ENCODE results near the gene RAPGEF4.

RAPGEF4 gene

DNA sequence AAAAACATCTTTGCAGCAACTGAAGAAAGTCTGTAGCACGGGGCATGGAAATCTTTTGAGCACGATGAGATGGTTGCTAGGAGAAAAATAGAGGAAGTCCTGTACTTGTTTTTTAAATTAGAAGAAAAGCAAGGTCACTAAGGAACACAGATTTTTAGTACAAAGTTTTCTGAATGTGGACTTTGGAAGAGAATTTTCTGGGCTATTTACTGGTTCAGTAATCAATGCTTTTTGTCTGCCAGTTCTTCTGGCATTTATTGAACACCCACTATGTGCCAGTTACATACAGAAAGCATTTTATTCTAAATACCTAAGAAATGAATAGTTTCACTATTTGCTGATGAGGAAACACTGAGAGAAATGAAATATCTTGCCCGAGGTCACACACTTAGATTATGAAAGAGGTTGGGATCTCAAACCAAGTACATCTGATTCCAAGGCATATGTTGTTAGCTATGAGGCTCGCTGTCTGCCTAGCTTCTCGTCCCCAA, 324.4 kb downstream of the RAPGEF4 start:
- DNase-seq (ENCODE audit: low read depth in 2 of 2), result no peak

DNA sequence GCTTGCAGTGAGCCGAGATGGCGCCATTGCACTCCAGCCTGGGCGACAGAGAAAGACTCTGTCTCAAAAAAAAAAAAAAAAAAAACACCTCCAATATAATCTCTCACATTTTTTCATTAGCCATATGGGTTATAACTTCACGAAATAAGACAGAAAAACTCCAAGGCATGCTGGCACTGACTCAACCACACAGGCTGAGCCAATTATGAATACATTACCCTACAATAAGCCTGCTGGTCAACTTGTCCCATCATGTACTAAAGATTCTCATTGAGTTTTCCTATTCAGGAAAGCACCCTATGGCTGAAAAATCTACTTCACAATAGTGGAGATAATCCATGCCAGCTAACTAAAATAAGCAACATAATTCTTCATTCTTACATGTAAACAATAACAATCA, 327.2 kb downstream of the RAPGEF4 start:
- no peak for DNase-seq (ENCODE audit: low read depth in 2 of 2)

DNA sequence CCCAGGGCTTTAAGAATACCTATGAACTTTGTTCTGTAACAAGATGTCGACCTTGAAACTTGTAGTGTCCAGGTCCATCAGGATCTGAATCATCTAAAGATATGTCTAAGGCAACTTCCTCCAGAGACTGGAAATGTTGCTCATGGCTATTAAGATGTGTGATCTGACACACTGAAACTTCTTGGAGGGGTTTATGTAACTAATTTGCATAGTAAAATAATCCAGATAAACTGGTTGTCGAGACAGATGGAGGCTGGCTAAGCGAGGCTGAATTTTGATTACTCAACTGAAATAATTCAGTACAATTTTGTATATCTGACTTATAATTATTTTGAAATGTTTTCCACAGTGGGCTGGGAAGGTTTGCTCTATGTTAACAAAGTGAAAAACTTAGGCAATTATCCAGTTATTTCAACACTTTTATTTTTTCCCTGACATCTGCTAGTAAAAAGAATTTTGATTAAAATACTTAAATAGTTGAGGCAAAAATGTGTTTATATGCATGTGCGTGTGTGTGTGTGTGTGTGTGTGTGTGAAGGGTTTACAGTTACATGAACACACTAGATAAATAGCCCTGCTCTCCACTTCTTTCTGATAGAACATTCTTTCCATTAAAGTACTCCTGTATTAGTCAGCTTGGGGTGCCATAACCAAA, 328.6 kb downstream of the RAPGEF4 start:
- DNase-seq (ENCODE audit: low read depth in 2 of 2), result no peak

DNA sequence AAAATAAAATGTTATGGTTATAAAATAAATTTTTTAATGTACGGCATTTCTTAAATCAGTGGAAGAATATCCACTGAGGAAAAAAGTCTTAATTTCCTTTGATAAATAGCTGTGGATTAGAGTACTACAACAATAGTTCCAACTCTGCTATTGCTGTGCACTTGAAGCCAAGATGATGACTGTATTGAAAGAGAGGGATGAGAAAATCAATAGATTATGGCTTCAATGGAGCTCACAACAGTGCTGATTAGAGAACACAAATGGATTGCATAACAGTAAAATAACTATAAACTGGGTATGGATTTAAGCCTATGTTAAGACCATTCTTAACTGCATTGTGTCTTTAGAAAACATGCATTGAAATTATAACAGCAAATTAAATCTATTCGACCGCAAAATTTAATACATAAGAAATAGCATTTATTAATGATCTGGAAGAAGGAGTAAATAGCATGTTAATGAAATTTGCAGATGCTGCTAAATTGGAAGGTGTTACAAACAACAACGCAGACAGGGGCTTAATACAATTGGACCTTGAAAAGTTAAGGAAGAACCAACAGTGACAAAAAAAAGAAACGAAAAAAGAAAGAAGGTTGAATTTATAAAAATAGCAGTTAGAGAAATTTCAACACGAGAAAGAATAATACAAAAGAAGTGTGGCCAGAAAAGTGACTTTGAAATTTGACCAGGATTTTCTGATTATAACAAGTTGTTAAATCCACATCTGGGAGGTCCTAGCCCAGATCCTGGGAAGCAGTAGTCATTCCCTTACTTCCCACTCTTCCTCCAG, 331.4 kb downstream of the RAPGEF4 start:
- no peak for DNase-seq (ENCODE audit: low read depth in 2 of 2)

DNA sequence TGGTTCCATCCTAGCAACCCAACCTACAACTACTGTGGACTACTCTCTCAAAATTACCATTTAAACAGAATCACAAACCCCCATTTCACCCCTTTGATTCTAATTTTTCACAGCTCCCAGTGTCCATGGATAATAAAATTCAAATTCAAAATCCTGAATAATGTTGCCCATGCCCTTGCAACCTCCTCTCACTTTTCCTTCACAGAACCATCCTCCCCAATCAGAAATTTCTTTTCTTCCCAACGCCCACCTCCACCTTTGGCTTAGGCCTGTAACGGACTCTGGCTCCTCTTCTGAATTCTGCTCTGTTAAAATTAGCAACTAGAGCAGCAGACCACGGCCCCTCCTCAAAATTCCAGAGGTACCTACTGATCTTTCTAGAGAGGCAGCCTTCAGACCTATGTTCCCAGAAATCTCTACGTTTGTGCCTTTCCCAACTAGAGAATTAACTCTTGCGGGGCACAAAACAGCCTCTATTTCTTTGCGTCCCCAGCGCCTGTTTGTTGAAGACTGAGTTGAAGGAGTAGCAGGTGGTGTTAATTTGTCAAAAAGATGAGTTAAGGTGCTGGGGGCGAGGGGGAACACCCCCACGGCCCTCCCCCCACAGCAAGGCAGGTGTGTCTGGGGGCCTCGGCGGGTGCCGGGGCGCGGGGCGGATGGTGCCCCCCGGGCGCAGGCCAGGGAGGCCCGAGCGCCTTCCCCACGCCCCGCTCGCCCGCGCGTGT, 339.6 kb downstream of the RAPGEF4 start:
- DNase-seq (ENCODE audit: low read depth in 2 of 2), result no peak

DNA sequence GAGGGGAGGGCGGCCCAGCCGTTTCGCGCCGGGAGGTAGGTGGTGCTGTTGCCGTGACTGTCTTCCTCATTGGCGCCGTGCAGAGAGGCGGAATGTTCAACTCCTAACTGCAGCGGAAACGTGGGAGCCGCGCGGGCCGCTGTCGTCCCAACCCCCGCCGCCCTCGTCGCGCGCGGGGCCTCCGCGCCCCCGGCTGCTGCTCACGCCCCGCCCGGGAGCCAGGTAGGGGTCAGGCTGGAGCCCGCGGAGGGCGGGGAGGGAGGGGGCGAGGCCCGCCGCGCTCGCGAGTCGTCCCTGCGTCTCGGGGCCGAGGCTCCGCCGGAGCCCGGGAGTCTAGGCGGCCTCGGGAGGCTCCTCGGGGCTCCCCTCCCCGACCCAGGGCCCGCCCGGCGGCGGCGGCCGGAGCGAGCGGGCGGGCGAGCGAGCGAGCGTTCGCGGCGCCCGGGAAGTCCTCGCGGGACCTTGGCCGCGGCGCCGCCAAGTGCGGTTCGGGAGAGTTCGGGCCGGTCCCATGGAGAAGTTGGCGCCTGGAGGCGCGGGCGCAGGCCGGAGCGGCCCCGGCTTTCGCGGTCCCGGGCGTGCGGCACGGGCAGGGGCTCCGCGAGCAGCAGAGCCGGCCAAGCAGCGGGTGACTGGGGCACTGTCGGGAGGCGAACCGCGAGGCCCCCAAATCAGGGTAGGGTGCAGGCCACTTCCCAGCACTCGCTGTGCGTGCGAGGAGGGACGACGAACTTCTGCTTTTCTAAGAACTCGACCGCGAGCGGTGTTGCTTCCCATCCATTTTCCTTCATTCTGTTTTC, 340.3 kb downstream of the RAPGEF4 start, which contains the start of gene MAP3K20:
Gene MAP3K20 (plus strand): TSS at position 66 of the 800 bp plus-strand sequence. CDS start 15,186 bp downstream, outside the sequence.
- peak; percentile 20 to 28 for DNase-seq (ENCODE audit: low read depth in 2 of 2)

DNA sequence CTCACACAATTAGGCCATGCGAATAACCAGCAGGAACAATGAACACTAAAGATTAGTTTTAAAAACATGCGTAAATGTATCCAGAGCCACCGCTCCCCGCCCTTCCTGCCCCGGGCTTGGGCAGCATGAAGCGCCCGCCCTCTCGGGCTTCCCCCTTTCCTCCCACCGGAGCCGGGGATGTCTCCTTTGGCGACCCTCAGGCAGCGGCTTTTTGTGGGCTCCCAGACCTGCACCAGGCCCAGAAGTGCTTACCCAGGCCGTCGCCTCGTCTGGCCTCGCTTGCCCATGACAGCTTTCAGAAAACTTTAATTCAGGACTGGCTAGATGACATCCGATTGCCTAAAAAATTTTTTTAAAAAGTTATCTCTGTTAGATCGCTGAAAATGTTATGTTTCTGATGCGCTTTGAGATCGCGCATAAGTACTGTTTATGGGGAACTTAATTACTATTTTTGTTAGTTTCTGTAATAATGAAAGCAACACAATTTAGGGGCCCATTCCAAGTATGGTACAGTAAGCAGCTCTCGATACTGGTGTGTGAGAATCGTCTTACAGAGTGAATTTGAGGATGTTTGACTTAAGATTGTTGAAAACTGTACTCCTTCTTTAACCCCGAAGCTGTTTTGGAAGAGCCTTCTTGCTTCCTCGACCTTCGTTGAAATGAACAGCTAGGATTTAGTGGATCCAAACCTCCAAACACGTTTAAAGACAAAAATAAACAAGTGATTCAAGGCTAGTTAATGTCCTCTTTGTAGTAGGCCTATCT, 341.1 kb downstream of the RAPGEF4 start:
- DNase-seq (ENCODE audit: low read depth in 2 of 2), result peak in 1 of 2 donors; percentile 9

DNA sequence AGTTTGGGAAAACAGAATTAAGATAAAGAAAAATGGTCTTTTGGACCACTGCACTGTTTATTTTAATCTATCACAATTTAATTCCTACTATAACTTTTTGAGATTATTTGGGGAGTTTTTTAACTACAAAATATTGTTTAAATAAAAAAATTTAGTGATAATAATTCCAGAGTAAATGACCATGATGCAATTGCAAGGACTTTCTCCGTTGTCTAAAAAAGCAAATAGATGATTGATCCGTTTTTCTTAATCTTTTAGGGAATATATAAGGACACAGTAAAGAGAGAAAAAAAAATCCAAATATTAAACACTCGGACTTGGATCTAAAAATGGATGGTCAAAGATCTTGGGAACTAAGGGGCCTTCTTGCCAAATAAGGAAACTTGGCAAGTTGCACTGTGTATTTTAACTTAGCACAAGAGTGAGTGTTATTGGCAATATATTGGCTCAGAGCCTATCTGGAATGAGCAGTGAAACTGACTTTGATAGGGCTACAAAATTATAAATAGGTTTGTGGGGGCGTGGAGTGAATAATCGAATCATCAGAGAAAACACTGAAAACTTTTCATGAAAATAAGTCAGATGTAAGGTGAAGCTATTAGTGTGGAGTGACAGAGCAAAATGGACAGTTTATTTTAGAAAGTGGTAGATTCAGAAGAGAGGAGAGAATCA, 342.0 kb downstream of the RAPGEF4 start:
- DNase-seq (ENCODE audit: low read depth in 2 of 2), result no peak

DNA sequence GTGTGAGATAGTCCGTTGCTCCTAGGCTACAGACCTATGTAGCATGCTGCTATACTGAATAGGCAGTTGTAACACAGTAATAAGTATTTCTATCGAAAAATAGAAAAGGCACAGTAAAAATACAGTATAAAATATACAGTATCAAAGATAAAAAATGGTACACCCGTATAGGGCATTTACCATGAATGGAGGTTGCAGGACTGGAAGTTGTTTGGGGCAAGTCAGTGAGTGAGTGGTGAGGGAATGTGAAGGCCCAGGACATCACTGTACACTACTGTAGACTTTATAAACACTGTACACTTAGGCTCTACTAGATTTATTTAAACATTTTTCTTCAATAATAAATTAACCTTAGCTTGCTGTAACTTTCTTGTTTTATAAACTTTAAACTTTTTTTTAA, 343.5 kb downstream of the RAPGEF4 start:
- no peak for DNase-seq (ENCODE audit: low read depth in 2 of 2)

DNA sequence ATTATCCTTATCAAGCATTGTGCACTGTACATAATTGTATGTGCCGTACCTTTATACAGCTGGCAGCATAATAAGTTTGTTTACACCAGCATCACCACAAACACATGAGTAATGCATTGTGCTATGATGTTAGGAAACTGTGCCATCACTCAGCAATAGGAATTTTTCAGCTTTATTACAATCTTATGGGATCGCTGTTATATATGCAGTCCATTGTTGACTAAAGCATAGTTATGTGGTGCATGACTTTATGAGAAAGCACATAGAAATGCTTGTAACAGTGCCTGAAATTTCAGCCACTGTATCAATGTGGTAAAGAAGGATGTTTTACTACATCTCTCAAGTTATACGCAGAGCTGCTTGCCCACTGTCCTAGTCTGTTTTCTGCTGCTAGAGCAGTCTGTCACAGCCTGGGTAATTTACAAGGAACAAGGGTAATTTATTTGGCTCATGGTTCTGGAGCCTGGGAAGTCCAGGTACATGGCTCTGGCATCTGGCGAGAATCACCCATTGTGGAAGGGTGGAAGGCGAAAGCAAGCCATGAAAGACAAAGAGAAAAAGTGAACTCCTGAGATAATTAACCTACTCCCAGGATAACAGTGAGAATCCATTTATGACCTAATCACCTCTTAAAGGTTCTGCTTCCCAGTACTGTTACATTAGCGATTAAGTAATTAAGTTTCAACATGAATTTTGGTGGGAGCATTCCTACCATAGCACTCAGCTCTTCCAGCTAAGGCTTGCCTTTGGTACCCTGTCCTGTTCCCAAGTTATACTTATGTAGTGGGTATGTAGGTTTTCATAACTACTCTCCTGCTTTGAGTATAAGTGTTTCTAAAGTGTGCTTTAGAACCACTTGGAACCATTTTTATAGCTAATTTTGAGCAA, 344.6 kb downstream of the RAPGEF4 start:
- DNase-seq (ENCODE audit: low read depth in 2 of 2), result no peak

DNA sequence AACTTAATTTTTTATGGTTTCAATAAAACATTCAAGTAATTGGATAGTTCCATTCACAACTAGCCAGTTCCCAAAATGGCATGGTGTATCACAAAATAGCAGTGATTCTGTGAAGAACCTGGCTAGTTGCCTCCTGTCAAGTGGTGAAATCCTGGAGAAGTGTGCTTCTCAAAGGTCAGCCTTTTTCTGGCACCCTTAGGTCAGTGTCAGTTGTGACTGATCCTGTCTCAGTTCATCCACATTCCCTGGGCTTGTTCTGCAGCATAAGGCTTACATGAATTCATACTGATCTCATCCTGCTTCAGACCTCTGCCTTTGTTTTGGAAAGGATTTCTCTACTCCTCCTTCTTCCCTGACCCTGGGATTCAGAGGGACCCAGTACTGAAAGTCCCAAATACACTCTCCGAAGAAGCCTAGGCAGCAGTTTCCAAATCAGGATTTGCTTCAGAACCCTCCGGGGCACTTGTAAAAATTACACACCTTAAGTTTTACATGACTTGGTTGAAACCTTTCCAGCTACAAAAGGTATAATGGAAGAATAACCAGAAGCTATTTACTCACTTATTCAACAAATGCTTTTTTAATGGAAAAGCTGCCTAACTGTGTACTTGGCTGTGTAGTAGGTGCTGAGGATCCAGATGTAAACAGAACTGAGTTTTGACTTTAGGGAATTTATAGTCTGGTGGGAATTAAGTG, 351.0 kb downstream of the RAPGEF4 start:
- no peak for DNase-seq (ENCODE audit: low read depth in 2 of 2)

DNA sequence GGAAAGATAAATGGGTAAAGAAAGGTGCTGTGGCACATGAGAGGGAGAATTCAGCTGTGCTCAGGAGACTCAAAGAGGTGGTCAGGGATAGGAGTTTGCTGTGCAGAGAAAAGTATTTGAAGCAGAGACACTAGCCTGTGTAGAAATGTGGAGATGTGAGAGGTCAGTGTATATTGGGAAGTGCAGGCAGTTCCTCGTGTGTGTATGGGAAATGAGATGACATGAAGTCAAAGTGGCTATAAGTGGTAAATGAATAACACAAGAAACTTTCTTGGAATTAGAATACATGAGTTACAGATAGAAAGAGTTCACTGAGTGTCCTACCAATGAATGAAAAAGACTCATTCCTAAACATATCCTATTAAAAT, 351.6 kb downstream of the RAPGEF4 start:
- DNase-seq (ENCODE audit: low read depth in 2 of 2), result no peak

DNA sequence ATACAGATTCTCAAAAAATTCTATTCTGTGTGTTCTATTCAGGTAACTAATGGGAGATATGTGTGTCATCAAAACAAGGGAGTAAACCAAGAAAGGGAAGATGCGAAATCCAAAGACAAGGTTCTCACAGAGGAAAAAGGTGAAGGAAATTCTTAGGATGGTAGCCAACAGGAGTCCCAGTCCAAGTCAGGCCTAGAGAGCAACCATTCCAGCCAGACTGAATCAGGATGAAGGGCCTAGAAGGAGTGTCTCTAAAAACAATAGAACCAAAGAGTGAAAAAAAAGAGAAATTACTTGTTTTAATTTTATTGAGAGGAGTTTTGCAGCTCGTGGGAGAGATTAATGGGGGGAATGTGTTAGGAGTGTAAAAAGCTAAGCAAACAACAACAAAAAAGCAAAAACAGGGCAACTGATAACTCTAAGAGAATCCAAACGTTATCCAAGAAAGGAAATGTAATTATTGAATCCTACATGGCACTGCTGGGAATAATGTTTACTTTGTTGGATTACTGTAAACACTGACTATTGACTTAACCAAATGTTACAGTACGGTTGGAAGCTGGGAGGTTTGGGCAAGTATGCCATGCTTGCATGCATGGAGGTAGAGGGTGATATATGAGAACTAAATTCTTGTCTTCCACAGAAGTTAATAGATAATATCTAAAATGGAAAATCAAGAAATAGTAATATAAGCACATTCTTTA, 352.3 kb downstream of the RAPGEF4 start:
- no peak for DNase-seq (ENCODE audit: low read depth in 2 of 2)

DNA sequence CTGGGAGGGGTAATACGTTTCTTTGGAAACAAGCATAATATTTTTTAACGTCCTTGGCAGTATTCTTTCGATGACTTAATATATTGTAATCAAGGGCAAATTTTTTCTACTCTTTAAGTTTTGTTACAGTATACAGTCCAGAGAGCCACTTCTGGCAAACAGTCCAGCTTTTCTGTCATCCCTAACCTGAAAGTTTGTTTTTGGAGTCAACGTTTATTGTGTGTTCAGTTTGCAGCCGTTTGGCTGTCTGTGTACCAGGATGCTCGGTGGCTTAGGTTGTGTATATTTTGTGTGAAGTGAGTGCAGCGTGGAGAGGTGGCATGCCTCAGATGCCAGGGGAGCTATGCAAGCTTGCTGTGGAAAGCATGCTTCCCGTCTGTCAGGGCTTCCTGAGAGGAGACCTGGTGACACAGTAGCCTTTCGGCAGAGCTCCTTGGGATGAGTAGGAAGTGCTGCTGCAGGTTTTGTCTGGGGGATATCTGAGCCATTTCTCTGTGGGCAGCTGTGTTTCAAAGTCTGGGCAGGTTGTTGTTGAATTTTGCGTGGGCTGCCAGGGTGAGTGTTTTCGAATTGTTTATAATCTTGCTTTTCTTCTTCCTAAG, 354.7 kb downstream of the RAPGEF4 start:
- DNase-seq (ENCODE audit: low read depth in 2 of 2), result no peak

DNA sequence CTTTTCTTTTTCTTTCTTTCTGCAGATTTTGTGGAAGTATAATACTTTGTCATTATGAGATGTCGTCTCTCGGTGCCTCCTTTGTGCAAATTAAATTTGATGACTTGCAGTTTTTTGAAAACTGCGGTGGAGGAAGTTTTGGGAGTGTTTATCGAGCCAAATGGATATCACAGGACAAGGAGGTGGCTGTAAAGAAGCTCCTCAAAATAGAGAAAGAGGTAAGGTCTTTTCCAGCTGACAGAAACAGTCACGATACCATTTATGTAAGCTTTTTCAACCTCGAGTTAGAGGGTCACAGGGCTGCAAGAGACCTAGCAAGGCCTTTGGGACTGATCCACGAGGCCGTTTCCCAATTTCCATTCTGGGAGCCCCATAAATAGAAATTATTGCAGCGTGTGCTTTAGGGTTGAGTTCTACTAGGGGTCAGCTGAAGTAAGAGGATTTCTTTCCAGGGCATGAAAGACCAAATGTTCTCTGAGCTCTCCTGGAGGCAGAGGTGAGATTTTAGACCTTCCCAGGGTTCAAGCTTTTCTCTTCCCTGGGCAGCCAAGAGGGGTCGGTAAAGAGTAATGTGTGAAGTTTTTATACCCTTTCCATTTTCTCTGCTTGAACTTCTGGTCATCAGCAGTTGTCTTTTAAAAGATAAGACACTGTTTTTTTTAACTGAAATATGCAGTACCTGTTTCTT, 355.5 kb downstream of the RAPGEF4 start:
- DNase-seq (ENCODE audit: low read depth in 2 of 2), result no peak

DNA sequence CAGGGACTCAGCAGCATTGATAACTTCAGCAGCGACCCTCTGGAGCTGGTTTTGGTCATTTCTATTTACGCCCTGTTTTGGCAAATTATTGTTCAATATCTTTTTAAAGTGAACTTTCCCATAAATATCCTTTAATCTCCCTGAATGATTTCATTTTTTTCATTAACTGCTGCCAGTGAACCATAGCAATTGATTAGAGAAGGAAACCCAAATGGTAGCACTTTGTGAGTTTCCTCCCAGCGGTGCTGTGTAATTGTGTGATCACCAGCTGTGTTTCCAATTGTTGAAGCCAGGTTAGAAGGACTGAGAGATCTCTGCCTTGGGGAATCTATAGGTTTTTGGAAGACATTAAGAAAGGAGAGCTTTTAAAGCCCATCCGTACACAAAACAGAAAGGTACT, 356.3 kb downstream of the RAPGEF4 start:
- no peak for DNase-seq (ENCODE audit: low read depth in 2 of 2)

DNA sequence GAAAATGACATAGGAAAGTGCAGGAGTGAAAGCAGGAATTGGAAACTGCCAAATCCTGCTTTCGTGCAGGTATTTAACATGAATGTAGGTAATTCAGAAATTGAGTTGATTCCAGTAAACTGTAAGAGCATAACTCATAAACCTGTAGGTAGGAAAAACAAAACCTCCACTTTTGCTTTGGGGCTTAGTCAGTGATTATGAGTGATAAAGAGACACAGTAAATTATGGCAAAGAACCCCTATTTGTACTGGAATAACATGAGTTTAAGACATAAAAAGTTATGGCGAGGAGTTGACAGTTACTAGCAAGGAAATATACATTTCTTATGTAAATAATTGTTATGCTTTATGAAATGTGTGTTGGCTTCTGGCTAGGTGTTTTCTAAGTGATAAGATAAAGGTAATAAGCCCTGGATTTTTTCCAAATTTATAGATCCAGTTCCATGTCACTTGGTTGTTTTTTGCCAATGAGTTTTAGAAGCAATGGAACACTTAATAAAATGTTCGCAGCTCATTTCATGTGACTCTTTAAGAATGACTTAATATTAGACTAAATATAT, 357.3 kb downstream of the RAPGEF4 start:
- DNase-seq (ENCODE audit: low read depth in 2 of 2), result no peak

All from stimulated activated CD8-positive, alpha-beta memory T cell treated with anti-CD3 and anti-CD28 coated beads, Interleukin-2, amount 100 ng/mL, for 48 hours (primary cell).